Measurements from ENCODE around the gene GRM4.

- no peak for TF ChIP-seq CTCF (IDR thresholded peaks at IDR 0.05 in 2 of 3, conservative IDR thresholded peaks at IDR 0.05 in 1 of 3; ENCODE audit: insufficient read depth in 2 of 3, low read depth in 1 of 3, low read length in 3 of 3)
- no peak for TF ChIP-seq ATF6 (CRISPR knock-in tag; IDR thresholded peaks at IDR 0.05)
- TF ChIP-seq MEF2A (IDR thresholded peaks at IDR 0.05; ENCODE audit: control insufficient read depth, low read depth, low read length) = no peak
- no peak for TF ChIP-seq RNF219 (CRISPR knock-in tag; IDR thresholded peaks at IDR 0.05)
- no peak for TF ChIP-seq TCF7L2 (IDR thresholded peaks at IDR 0.05; ENCODE audit: low read depth, low read length)
- TF ChIP-seq POLR2AphosphoS5 (IDR thresholded peaks at IDR 0.05; ENCODE audit: control insufficient read depth, insufficient read depth, low read depth, low read length) = no peak
- no peak for TF ChIP-seq KLF10 (CRISPR knock-in tag; IDR thresholded peaks at IDR 0.05)
- TF ChIP-seq GTF2F1 (IDR thresholded peaks at IDR 0.05; ENCODE audit: low read depth, low read length) = no peak
- no peak for TF ChIP-seq TBL1XR1 (IDR thresholded peaks at IDR 0.05; ENCODE audit: low read length in 2 of 2)
- TF ChIP-seq CBFB (CRISPR knock-in tag; IDR thresholded peaks at IDR 0.05) = no peak
These were observed 82.2 kb downstream of the GRM4 start for GRCh38 chr6:34063651-34064050.
